HepG2 (cell line): ENCODE results near the gene MEGF6. TPM values are rescaled to one million over a fixed set of nuclear protein-coding genes. Genes with fewer than 3 reads are reported as not detected.

Experiments used
- ATAC-seq: fragments of 200-7000 bp; cut with Tn5 transposase; 3 replicates; pipeline ENCODE4 v1.9.1; 2020; ENCODE audit warnings: mild to moderate bottlenecking, moderate library complexity
- BruUV-seq: library from RNA; stranded (reverse); fragments of 400-500 nt; replicated peaks from 2 replicates; lab custom pipeline; 2021; lab: Mats Ljungman, UMichigan
- CTCF ChIA-PET: fragments of 300-600 bp; formaldehyde crosslinking; extraction: SDS; loops from one replicate; lab custom pipeline; 2021; ENCODE audit warnings: low total read pairs, inconsistent platforms, low intra/inter-chr PET ratio; lab: Yijun Ruan, JAX
- POLR2A ChIA-PET: fragments of 350-600 bp; sonication (Branson Sonifier 250); formaldehyde crosslinking; loops from one replicate; lab custom pipeline; 2020; ENCODE audit warnings: antibody characterized with exemption, inconsistent platforms; lab: Yijun Ruan, JAX
- DNase-seq: peaks from one replicate; pipeline ENCODE4 v3.0.0-alpha.2; 2015; ENCODE audit warnings: low spot score
- FAIRE-seq: peaks from 3 replicates; lab custom pipeline; 2011; peaks lifted over from hg19 to GRCh38; lab: Jason Lieb, UNC
- H2AFZ ChIP-seq: one replicate; pipeline ENCODE4 v1.6.1; 2011; ENCODE audit warnings: low read length, inconsistent platforms
- H3K27ac ChIP-seq: fragments of 300-600 bp; 3 replicates; pipeline ENCODE4 v1.8.0; 2011; ENCODE audit warnings: mixed run types, mild to moderate bottlenecking, mixed read lengths, low read length, inconsistent platforms; ENCODE audit not compliant: insufficient read depth; ENCODE audit errors: extremely low read length
- H3K27me3 ChIP-seq, 2 experiments: fragments of 200-600 bp in 1 of 2; 2 replicates in 1 of 2; 3 replicates in 1 of 2; pipeline versions ENCODE4 v1.6.0 to v1.8.0; 2011; ENCODE audit warnings: low read length in 2 of 2, mild to moderate bottlenecking in 2 of 2, moderate library complexity in 2 of 2, inconsistent platforms in 1 of 2; ENCODE audit not compliant: insufficient read depth in 2 of 2, control insufficient read depth in 1 of 2
- H3K36me3 ChIP-seq, 2 experiments: fragments of 200-600 bp in 1 of 2; replicated peaks in 1 of 2; 2 replicates in 1 of 2; 3 replicates in 1 of 2; pipeline versions ENCODE4 v1.5.1 to v1.8.0; 2011; ENCODE audit warnings: low read length in 2 of 2, inconsistent platforms in 1 of 2; ENCODE audit not compliant: insufficient read depth in 2 of 2, control insufficient read depth in 1 of 2
- H3K4me1 ChIP-seq: 2 replicates; pipeline ENCODE4 v1.5.1; 2012; ENCODE audit warnings: low read length, inconsistent platforms; ENCODE audit not compliant: insufficient read depth
- H3K4me2 ChIP-seq: 2 replicates; pipeline ENCODE4 v1.6.0; 2011; ENCODE audit warnings: low read depth, low read length, inconsistent platforms
- H3K4me3 ChIP-seq, 3 experiments: fragments of 200-600 bp in 1 of 3; sonication (generic), shearing (Covaris generic) in 1 of 3; replicated peaks in 1 of 3; 2 replicates each; pipeline ENCODE4 v1.5.1; 2011 to 2016; ENCODE audit warnings: low read length in 3 of 3, inconsistent platforms in 2 of 3, low read depth in 2 of 3, mild to moderate bottlenecking in 2 of 3, control low read depth in 1 of 3, mixed read lengths in 1 of 3; ENCODE audit not compliant: insufficient read depth in 1 of 3
- H3K79me2 ChIP-seq: one replicate; pipeline ENCODE4 v1.6.1; 2011; ENCODE audit warnings: low read length, inconsistent platforms; ENCODE audit not compliant: insufficient read depth
- H3K9ac ChIP-seq: 2 replicates; pipeline ENCODE4 v1.6.0; 2011; ENCODE audit warnings: mild to moderate bottlenecking, low read depth, low read length, inconsistent platforms; ENCODE audit not compliant: insufficient read depth
- H3K9me3 ChIP-seq: 2 replicates; pipeline ENCODE4 v1.5.1; 2012; ENCODE audit warnings: mild to moderate bottlenecking, low read length
- H4K20me1 ChIP-seq: 2 replicates; pipeline ENCODE4 v1.6.0; 2011; ENCODE audit warnings: inconsistent platforms, mild to moderate bottlenecking, low read length, moderate library complexity; ENCODE audit not compliant: insufficient read depth
- BRD4 ChIP-seq: sonication (generic); formaldehyde crosslinking; IDR thresholded peaks from 2 replicates; pipeline ENCODE4 v1.4.0; 2020; ENCODE audit warnings: missing genetic modification reagents
- FOSL1 ChIP-seq: sonication (generic); formaldehyde crosslinking; IDR thresholded peaks from 2 replicates; pipeline ENCODE4 v1.9.0; 2021; ENCODE audit warnings: missing genetic modification reagents, borderline replicate concordance
- FOXK2 ChIP-seq: fragments of 450-650 bp; IDR thresholded peaks from 2 replicates; pipeline ENCODE4 v1.6.1; 2016
- LCORL ChIP-seq, 2 experiments: fragments of 450-650 bp in 1 of 2; sonication (generic) in 1 of 2; formaldehyde crosslinking in 1 of 2; IDR thresholded peaks; 2 replicates each; pipeline versions ENCODE4 v1.5.0 to v1.6.1; 2017 to 2020; ENCODE audit warnings: antibody characterized with exemption in 1 of 2, missing genetic modification reagents in 1 of 2
- NFIB ChIP-seq: sonication (generic); formaldehyde crosslinking; IDR thresholded peaks from 2 replicates; pipeline ENCODE4 v1.9.0; 2021; ENCODE audit warnings: missing genetic modification reagents, mild to moderate bottlenecking, borderline replicate concordance
- NR2F6 ChIP-seq, 2 experiments: IDR thresholded peaks; 2 replicates each; pipeline ENCODE4 v1.6.1; 2016; ENCODE audit warnings: antibody characterized with exemption in 1 of 2, mild to moderate bottlenecking in 1 of 2
- RNF2 ChIP-seq: fragments of 450-650 bp; conservative IDR thresholded peaks from 2 replicates; pipeline ENCODE4 v1.6.1; 2016; ENCODE audit warnings: low read depth
- SP5 ChIP-seq: IDR thresholded peaks from 2 replicates; pipeline ENCODE4 v1.6.1; 2016; ENCODE audit warnings: low read depth, borderline replicate concordance
- TBX3 ChIP-seq: fragments of 450-650 bp; IDR thresholded peaks from 2 replicates; pipeline ENCODE4 v1.6.1; 2017; ENCODE audit warnings: antibody characterized with exemption, mild to moderate bottlenecking, inconsistent platforms, borderline replicate concordance
- ZBTB1 ChIP-seq: sonication (generic); formaldehyde crosslinking; IDR thresholded peaks from 2 replicates; pipeline ENCODE4 v1.4.0; 2020; ENCODE audit warnings: missing genetic modification reagents, borderline replicate concordance
- ZNF350 ChIP-seq: sonication (generic); formaldehyde crosslinking; IDR thresholded peaks from 2 replicates; pipeline ENCODE4 v1.4.0; 2020; ENCODE audit warnings: mild to moderate bottlenecking, low read depth, missing genetic modification reagents, borderline replicate concordance
- ZNF547 ChIP-seq: sonication (generic); formaldehyde crosslinking; IDR thresholded peaks from 2 replicates; pipeline ENCODE4 v1.5.1; 2020; ENCODE audit warnings: mild to moderate bottlenecking, missing genetic modification reagents
- ZNF83 ChIP-seq: sonication (generic); formaldehyde crosslinking; IDR thresholded peaks from 2 replicates; pipeline ENCODE4 v1.4.0; 2020; ENCODE audit warnings: missing genetic modification reagents, mild to moderate bottlenecking, borderline replicate concordance
- WGBS: methylation state at CpG from one replicate; pipeline ENCODE4 v1.1.6; 2017; ENCODE audit warnings: low lambda C conversion rate; 5-methylcytosine and 5-hydroxymethylcytosine counted together
- in situ Hi-C: cut with HindIII; loops from 2 replicates; pipeline ENCODE4 v1.10.0; 2017; ENCODE audit warnings: low pct_unique_long_range_greater_than_20kb; ENCODE audit not compliant: extremely low pct_ligation_motif_present
- intact Hi-C: fragments of 100-400 bp; cut with micrococcal nuclease; formaldehyde crosslinking; loops from one replicate; pipeline ENCODE4 v1.10.0; 2022; ENCODE audit not compliant: unreplicated experiment
- polyA plus RNA-seq, 8 experiments: library from polyadenylated mRNA; depleted of rRNA in 3 of 8; stranded (reverse) in 7 of 8; unstranded in 1 of 8; fragments of >200 nt; fragmentation: Illumina TruSeq in 4 of 8; extraction: Trizol in 4 of 8; gene quantifications; 2 replicates each; pipeline versions ENCODE4 v1.2.1 to v1.2.3, GENCODE V29; 2011 to 2016; ENCODE audit warnings: low read depth in 4 of 8, missing spikeins in 1 of 8, mixed read lengths in 1 of 8; ENCODE audit not compliant: insufficient read depth in 1 of 8
- total RNA-seq, 5 experiments: library from RNA; depleted of rRNA; stranded (reverse); fragments of >200 nt; fragmentation: Illumina TruSeq; extraction: Trizol; gene quantifications; 2 replicates each; pipeline ENCODE4 v1.2.3, GENCODE V29; 2016; ENCODE audit warnings: low read depth in 1 of 5
- TF ChIP-seq, protein P1 (sequence below): sonication (generic); formaldehyde crosslinking; IDR thresholded peaks from one replicate; pipeline ENCODE4 v1.5.1; 2020; ENCODE audit warnings: mild to moderate bottlenecking, missing genetic modification reagents; ENCODE audit errors: not compliant biosample characterization
- TF ChIP-seq, protein P2 (sequence below): IDR thresholded peaks from 2 replicates; pipeline ENCODE4 v1.6.1; 2016; ENCODE audit warnings: mild to moderate bottlenecking, missing biosample characterization, missing genetic modification reagents
- TF ChIP-seq, protein P3 (sequence below): sonication (generic); formaldehyde crosslinking; IDR thresholded peaks from 2 replicates; pipeline ENCODE4 v1.4.0; 2020; ENCODE audit warnings: mild to moderate bottlenecking, missing genetic modification reagents

Gene MEGF6
- total and polyA plus RNA-seq, 2 of the 13 experiments (the other 11 are each of a cell fraction or from before 2014, with no cell fraction given) = 1.9 TPM

DNA sequence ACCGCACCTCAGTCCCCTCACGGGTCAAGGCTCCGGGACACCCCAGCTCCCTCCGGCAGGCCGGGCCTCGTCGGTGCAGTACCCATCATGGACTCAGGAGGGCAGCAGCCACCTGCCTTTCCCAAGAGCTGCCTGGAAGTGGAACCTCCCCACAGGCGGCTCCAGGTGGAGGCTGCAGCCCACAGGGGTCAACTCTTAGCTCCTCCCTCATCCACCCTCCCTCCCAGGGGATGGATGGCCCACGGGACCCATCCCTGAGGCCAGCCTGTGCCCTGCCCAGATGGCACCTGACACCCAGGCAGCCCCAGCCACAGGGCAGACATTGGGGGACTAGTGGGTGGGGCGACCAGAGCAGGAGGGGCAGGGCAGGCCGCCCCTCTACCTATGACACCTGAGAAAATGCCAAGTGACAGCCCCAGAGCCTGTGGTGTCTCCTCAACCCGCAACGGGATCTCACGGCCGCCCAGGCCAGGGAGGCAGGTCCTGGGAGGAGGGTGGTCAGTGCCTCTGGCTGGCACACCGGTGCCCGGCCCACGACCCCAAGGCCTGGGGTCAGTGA lies 158.0 kb downstream of the MEGF6 start:
- H3K9ac ChIP-seq = peak overlapping the region; percentile 74; the same call in 1 of the 2 replicates
- FAIRE-seq = peak; percentile 53
- in situ Hi-C loops = no loop called here
- TF ChIP-seq FOXK2 = no peak
- TF ChIP-seq LCORL (IDR thresholded peaks at IDR 0.05) = no peak
- peak; percentile 83 for TF ChIP-seq LCORL (CRISPR knock-in tag; IDR thresholded peaks at IDR 0.05)
- no peak for TF ChIP-seq ZBTB1 (CRISPR knock-in tag)
- TF ChIP-seq, protein P1, sequence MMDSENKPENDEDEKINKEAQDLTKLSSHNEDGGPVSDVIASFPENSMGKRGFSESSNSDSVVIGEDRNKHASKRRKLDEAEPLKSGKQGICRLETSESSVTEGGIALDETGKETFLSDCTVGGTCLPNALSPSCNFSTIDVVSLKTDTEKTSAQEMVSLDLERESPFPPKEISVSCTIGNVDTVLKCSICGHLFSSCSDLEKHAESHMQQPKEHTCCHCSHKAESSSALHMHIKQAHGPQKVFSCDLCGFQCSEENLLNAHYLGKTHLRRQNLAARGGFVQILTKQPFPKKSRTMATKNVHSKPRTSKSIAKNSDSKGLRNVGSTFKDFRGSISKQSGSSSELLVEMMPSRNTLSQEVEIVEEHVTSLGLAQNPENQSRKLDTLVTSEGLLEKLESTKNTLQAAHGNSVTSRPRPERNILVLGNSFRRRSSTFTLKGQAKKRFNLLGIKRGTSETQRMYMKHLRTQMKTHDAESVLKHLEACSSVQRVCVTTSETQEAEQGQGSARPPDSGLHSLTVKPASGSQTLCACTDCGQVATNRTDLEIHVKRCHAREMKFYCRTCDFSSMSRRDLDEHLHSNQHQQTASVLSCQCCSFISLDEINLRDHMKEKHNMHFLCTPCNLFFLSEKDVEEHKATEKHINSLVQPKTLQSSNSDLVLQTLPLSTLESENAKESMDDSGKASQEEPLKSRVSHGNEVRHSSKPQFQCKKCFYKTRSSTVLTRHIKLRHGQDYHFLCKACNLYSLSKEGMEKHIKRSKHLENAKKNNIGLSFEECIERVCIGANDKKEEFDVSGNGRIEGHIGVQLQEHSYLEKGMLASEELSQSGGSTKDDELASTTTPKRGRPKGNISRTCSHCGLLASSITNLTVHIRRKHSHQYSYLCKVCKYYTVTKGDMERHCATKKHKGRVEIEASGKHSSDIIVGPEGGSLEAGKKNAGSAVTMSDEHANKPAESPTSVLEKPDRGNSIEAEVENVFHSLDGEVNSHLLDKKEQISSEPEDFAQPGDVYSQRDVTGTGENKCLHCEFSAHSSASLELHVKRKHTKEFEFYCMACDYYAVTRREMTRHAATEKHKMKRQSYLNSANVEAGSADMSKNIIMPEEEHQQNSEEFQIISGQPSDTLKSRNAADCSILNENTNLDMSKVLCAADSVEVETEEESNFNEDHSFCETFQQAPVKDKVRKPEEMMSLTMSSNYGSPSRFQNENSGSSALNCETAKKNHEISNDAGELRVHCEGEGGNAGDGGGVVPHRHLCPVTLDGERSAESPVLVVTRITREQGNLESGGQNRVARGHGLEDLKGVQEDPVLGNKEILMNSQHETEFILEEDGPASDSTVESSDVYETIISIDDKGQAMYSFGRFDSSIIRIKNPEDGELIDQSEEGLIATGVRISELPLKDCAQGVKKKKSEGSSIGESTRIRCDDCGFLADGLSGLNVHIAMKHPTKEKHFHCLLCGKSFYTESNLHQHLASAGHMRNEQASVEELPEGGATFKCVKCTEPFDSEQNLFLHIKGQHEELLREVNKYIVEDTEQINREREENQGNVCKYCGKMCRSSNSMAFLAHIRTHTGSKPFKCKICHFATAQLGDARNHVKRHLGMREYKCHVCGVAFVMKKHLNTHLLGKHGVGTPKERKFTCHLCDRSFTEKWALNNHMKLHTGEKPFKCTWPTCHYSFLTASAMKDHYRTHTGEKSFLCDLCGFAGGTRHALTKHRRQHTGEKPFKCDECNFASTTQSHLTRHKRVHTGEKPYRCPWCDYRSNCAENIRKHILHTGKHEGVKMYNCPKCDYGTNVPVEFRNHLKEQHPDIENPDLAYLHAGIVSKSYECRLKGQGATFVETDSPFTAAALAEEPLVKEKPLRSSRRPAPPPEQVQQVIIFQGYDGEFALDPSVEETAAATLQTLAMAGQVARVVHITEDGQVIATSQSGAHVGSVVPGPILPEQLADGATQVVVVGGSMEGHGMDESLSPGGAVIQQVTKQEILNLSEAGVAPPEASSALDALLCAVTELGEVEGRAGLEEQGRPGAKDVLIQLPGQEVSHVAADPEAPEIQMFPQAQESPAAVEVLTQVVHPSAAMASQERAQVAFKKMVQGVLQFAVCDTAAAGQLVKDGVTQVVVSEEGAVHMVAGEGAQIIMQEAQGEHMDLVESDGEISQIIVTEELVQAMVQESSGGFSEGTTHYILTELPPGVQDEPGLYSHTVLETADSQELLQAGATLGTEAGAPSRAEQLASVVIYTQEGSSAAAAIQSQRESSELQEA = no peak
- TF ChIP-seq, protein P2, sequence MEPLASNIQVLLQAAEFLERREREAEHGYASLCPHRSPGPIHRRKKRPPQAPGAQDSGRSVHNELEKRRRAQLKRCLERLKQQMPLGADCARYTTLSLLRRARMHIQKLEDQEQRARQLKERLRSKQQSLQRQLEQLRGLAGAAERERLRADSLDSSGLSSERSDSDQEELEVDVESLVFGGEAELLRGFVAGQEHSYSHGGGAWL (CRISPR knock-in tag) = peak; percentile 48
- no peak for TF ChIP-seq BRD4
- peak; percentile 77 for TF ChIP-seq NR2F6 (IDR thresholded peaks at IDR 0.05)
- peak; percentile 70 for TF ChIP-seq NR2F6 (CRISPR knock-in tag; IDR thresholded peaks at IDR 0.05)
- no peak for TF ChIP-seq TBX3
- TF ChIP-seq ZNF83 (CRISPR knock-in tag) = no peak
- no peak for TF ChIP-seq ZNF547 (CRISPR knock-in tag)
- TF ChIP-seq ZNF350 (CRISPR knock-in tag) = no peak
- peak; percentile 40; the same call in 1 of the 2 replicates for TF ChIP-seq SP5 (CRISPR knock-in tag)
- TF ChIP-seq FOSL1 (CRISPR knock-in tag) = no peak
- no peak for TF ChIP-seq RNF2
- no peak for TF ChIP-seq NFIB (CRISPR knock-in tag)
- TF ChIP-seq, protein P3, sequence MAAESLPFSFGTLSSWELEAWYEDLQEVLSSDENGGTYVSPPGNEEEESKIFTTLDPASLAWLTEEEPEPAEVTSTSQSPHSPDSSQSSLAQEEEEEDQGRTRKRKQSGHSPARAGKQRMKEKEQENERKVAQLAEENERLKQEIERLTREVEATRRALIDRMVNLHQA (CRISPR knock-in tag) = no peak

More for the DNA sequence above, 158.0 kb downstream of the MEGF6 start:
- BruUV-seq = no TSS peak
- ChIA-PET CTCF (interaction anchor here (0.9 to 4.4 kb wide), 3 partner anchors 19 to 30 kb away, joined by 3 to 70 read pairs (median 57); no protein-coding TSS in a partner anchor), POLR2A (interaction anchor here (1.0 to 11.4 kb wide), 9 partner anchors 10 to 173 kb away, joined by 3 to 282 read pairs (median 5); no protein-coding TSS in a partner anchor)
- peak; percentile 22 for ATAC-seq
- peak; percentile 69 for DNase-seq
- 8% methylated on average over 8 of the region's 18 CpGs for WGBS
- Histone ChIP-seq H4K20me1 (no peaks in the 10 kb centered on the region; the same call in 1 of the 2 replicates), H3K4me2 (peak overlapping the region; percentile 65), H3K27me3 (no peaks in the 10 kb centered on the region), H3K4me1 (peaks cover 74% of the 10 kb centered on the region), H3K36me3 (no peaks in the 10 kb centered on the region), H3K79me2 (peaks cover 16% of the 10 kb centered on the region), H3K27ac (peak overlapping the region; percentile 98), H3K4me3 (peak overlapping the region in 1 of 3 experiments; percentile 79; a peak in 1 of 6 replicates), H3K9me3 (no peaks in the 10 kb centered on the region), H2AFZ (no peak overlapping the region)
- intact Hi-C loops = loop anchor here (1.0 to 5.0 kb wide), 3 partner anchors 18 to 169 kb away; no protein-coding TSS in a partner anchor
